HG03342 (cell line): Measurements from ENCODE around the gene TRAM2.

ENCODE experiments used
- ATAC-seq: cut with Tn5 transposase; IDR thresholded peaks from one replicate; pipeline ENCODE4 v1.9.1; 2021; ENCODE audit warnings: mild to moderate bottlenecking, moderate library complexity; ENCODE audit not compliant: unreplicated experiment

TRAM2 gene

DNA sequence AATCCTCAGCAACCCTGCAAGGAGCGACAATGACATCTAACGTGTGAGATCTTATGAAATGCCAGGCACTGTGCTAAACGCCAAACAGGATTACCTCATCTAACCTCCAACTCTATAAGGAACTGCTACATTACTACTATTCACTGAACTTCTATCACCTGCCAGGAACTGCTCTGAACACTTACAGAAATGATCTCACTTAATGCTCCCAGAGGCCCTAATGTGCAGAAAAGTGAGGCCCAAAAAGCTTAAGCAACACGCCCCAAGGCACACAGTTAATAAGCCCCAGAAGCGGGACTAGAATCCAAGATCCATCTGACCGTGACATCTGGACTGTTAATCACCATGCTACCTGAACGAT is 28.5 kb downstream of the TRAM2 start:
- ATAC-seq, result no peak

GRCh38 chr6:52547647-52548352 is 29.1 kb downstream of the TRAM2 start:
- no peak for ATAC-seq

DNA sequence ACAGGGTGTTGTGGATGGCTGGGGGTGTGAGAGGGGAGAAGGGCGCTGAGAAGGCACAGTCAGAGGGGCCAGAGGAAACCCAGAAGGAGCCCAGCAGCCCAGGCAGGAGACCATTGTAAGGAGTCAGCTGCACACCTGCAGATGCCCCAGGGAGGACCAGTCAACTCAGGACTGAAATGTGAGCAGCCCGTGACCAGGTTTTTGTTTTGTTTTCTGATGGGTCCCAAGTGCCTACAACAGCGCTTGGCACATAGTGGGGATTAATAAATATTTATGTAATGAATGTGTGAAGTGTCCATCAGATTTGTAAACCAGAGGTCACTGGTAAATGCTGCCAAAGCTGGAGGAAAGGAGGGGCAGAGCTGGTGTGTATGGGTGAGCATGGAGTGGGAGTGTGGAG is 30.2 kb downstream of the TRAM2 start:
- ATAC-seq, result peak; percentile 74

GRCh38 chr6:52546192-52546591 is 30.7 kb downstream of the TRAM2 start:
- ATAC-seq, result peak; percentile 53

- ATAC-seq, result peak; percentile 19
These were observed 31.3 kb downstream of the TRAM2 start for GRCh38 chr6:52545406-52546119.

- no peak for ATAC-seq
These were observed 32.1 kb downstream of the TRAM2 start for GRCh38 chr6:52544602-52545405.

- ATAC-seq, result no peak
These were observed 32.9 kb downstream of the TRAM2 start for GRCh38 chr6:52543729-52544601.

GRCh38 chr6:52543262-52543661 is 33.6 kb downstream of the TRAM2 start:
- ATAC-seq, result no peak

GRCh38 chr6:52541135-52541534 is 35.7 kb downstream of the TRAM2 start:
- ATAC-seq, result no peak

DNA sequence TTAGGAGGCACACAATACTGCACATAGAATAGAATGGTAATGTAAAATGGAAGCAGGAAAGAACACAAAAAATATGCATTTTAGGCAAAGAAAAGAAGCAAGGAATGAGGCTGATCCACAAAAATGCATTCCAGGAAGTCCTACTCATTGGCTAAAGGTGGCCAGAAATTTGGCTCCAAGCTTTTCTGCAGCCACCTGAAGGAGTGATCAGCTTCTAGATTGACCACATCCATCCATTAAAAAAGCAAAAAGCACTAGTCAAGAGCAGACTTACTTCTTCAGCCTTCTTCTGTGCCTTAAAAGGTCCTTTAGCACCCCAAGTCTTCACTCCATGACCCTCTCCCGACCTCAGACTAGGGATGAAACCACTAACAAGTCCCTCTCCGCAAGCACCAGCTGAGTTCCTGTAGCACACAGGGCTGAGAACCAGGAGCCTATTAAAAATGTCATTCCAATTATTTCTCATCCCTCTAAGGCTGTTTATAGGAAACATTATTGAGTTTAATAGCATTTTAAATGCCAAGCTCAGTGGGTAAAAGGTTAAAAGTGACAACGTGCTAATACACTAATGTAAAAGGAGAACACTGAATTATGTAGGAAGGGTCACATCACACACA is 36.5 kb downstream of the TRAM2 start:
- no peak for ATAC-seq

DNA sequence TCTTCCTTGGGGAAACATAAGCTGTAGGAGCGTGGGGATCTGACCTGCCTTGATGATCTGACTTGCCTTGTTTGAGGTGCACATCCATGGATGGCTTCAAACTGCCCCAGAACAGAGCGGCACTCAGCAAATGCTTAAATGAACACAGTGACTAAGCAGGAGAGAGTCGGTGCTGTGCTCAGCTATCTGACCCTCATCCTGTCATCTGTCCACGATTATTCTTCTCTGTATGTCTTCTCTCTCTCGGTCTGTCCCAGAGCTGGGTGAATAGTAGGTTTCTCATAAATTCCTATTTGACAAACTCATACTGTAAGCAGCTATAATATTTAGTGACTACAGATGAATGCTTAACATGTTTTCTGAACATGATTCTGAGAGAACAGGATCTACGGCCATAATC is 37.3 kb downstream of the TRAM2 start:
- ATAC-seq, result no peak

DNA sequence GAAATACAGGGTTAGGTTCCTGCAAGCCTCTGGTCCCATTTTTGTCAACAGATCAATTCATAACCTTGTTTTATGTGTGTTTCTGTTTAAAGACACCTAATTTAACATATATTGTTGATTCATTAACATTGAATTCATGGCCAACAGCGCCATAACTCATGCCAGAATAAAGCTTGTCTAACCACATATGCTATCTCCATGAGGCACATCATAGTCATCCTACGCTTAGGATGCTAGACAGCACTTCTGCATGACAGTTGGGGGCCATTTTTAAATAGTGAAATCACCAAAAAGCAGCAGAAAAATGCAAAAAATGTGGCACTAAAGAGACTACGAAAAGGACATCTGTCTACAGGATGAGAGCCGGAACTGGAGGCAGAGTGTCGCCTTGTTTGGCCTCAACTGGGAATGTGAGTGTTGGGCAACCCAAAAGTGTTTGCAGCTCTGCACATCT is 37.9 kb downstream of the TRAM2 start:
- ATAC-seq, result no peak

DNA sequence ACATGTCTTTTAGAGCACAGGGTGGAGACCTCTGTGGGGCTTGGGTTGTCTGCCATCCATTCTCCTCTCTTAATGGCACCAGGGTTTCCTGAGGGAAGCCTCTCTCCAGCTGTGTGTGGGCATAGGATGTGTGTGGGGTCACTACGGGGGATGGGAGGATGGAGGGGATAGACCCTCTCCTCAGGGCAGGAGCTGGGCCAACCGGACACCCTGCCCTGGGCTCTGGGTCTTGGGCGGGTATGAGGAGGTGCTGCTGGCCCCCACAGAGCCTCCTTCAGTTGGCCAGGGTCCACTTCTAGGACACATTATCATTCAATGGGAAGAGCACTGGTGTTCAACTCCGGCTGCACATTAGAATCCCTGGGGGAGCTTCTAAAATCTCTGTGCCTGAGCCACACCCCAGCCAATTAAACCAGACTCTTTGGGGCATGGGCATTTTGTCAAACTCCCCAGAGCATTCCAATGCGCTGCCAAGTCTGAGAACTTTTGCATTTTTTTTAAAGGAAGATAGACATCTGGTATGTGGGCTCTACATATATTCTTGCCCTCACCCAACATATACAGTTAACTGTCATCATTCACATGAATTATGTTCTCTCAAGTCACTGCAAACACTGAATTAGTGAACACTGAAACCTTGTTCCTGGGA is 38.5 kb downstream of the TRAM2 start:
- ATAC-seq, result no peak

- ATAC-seq, result peak; percentile 46
These were observed 39.7 kb downstream of the TRAM2 start for GRCh38 chr6:52537001-52537753.

GRCh38 chr6:52536424-52536916 is 40.4 kb downstream of the TRAM2 start:
- peak; percentile 34 for ATAC-seq

DNA sequence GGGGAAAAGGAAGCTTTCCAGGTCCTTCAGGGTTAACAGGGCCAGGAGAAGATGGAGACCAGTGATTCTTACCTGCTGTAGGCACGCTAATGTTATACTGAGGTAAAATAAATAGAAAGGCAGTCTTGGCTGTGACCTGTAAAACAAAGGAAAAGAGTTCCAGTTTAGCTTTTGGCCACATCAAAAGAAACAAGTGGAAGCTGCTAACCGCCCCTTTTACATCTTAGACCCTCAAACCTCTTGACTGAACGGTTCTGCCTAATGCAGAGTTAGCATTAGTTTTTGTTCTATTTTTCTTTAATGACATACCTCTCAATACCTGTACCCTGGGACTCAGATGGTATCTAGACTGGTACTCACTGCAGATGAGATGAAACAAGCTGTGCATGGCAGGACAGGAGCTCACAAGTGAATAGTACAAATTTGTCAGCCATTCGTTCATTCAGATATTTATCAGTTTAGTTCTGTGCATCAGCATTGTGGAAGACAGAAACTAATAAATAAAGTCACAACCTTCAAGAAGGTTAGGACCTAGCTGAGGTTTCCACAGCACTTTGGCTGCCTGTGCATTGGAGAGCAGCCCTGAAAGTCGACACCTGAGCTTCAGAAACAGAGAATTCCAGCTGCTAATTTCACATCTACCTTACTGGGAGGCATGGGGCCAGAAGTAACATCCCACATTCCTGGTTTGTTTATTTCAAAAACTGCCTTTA is 41.0 kb downstream of the TRAM2 start:
- no peak for ATAC-seq

GRCh38 chr6:52534966-52535390 is 41.9 kb downstream of the TRAM2 start:
- peak; percentile 33 for ATAC-seq

GRCh38 chr6:52534363-52534762 is 42.5 kb downstream of the TRAM2 start:
- ATAC-seq, result no peak
